H1 (cell line): ENCODE data around the gene HEPACAM.

Experiments used
- CEBPB ChIP-seq: IDR thresholded peaks from 2 replicates; pipeline ENCODE4 v1.6.1; 2012; ENCODE audit warnings: low read depth, low read length
- EZH2 ChIP-seq: fragments of 200-600 bp; sonication (generic); IDR thresholded peaks from 2 replicates; pipeline ENCODE4 v1.7.1; 2012; ENCODE audit warnings: low read depth, mild to moderate bottlenecking, moderate library complexity, low read length, inconsistent platforms; ENCODE audit not compliant: severe bottlenecking
- POLR2A ChIP-seq, 2 experiments: IDR thresholded peaks; 1 replicate in 1 of 2; 2 replicates in 1 of 2; pipeline ENCODE4 v1.6.1; 2011; ENCODE audit warnings: low read depth in 2 of 2, low read length in 2 of 2, mild to moderate bottlenecking in 2 of 2; ENCODE audit errors: control extremely low read depth in 1 of 2
- POLR2AphosphoS5 ChIP-seq: IDR thresholded peaks from 2 replicates; pipeline ENCODE4 v1.6.1; 2011; ENCODE audit warnings: low read depth, low read length
- RAD21 ChIP-seq, 2 experiments: IDR thresholded peaks in 1 of 2; conservative IDR thresholded peaks in 1 of 2; 2 replicates each; pipeline ENCODE4 v1.6.1; 2011; ENCODE audit warnings: low read depth in 2 of 2, low read length in 2 of 2, improper control_type of control experiment in 1 of 2, inconsistent platforms in 1 of 2, mild to moderate bottlenecking in 1 of 2, moderate library complexity in 1 of 2
- SAP30 ChIP-seq: fragments of 300-600 bp; sonication (generic); IDR thresholded peaks from 2 replicates; pipeline ENCODE4 v1.7.1; 2012; ENCODE audit warnings: low read length, moderate library complexity, mild to moderate bottlenecking, inconsistent platforms; ENCODE audit not compliant: insufficient read depth, insufficient replicate concordance
- ZNF274 ChIP-seq: IDR thresholded peaks from 2 replicates; pipeline ENCODE4 v1.7.0; 2012; ENCODE audit warnings: low read length, borderline replicate concordance; ENCODE audit errors: extremely low read depth
- TF ChIP-seq, protein P1 (sequence below), 3 experiments: IDR thresholded peaks; 1 replicate in 2 of 3; 2 replicates in 1 of 3; pipeline versions ENCODE4 v1.5.1 to v1.6.1; 2011; ENCODE audit warnings: low read length in 3 of 3, mild to moderate bottlenecking in 3 of 3, inconsistent platforms in 2 of 3, low read depth in 1 of 3, moderate library complexity in 1 of 3; ENCODE audit not compliant: insufficient read depth in 1 of 3; ENCODE audit errors: control extremely low read depth in 1 of 3

DNA sequence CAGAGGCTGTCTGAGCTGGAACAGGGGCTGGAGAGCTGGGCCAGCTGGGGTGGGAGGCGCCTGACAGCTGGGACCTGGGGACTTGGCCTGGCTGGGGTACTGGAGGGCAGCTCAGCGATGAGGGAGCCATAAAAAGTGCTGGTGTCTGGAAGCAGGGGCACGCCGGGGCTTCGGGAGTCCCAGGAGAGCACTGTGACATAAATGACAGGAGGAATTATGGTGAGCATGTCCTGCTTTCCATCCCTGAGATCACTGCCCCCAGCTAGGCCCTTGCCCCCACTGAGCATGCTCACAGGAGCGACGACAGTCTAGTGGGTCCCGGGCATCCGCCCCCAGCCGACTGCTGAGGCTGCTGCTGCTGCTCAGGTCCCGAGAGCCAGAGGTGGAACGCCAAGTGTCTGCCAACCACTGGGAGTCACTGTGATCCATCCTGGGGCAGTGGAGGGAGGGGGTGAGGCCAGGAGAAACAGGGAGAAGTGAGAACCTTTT is 44.4 kb downstream of the HEPACAM start:
- TF ChIP-seq, protein P1, sequence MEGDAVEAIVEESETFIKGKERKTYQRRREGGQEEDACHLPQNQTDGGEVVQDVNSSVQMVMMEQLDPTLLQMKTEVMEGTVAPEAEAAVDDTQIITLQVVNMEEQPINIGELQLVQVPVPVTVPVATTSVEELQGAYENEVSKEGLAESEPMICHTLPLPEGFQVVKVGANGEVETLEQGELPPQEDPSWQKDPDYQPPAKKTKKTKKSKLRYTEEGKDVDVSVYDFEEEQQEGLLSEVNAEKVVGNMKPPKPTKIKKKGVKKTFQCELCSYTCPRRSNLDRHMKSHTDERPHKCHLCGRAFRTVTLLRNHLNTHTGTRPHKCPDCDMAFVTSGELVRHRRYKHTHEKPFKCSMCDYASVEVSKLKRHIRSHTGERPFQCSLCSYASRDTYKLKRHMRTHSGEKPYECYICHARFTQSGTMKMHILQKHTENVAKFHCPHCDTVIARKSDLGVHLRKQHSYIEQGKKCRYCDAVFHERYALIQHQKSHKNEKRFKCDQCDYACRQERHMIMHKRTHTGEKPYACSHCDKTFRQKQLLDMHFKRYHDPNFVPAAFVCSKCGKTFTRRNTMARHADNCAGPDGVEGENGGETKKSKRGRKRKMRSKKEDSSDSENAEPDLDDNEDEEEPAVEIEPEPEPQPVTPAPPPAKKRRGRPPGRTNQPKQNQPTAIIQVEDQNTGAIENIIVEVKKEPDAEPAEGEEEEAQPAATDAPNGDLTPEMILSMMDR (IDR thresholded peaks at IDR 0.05; ENCODE audit: control extremely low read depth in 1 of 3, insufficient read depth in 1 of 3, low read depth in 1 of 3, low read length in 3 of 3): peak; percentile 42 to 65 (median 50)
- TF ChIP-seq POLR2AphosphoS5 (no peak), POLR2A (IDR thresholded peaks at IDR 0.05; ENCODE audit: control extremely low read depth in 1 of 2, low read depth in 2 of 2, low read length in 2 of 2) (no peak), EZH2 (no peak), ZNF274 (no peak), SAP30 (no peak), RAD21 (IDR thresholded peaks at IDR 0.05 in 1 of 2, conservative IDR thresholded peaks at IDR 0.05 in 1 of 2; ENCODE audit: low read depth in 2 of 2, low read length in 2 of 2) (peak; percentile 40 to 52), CEBPB (no peak)
